ENCODE data around the gene COBL.

DNA sequence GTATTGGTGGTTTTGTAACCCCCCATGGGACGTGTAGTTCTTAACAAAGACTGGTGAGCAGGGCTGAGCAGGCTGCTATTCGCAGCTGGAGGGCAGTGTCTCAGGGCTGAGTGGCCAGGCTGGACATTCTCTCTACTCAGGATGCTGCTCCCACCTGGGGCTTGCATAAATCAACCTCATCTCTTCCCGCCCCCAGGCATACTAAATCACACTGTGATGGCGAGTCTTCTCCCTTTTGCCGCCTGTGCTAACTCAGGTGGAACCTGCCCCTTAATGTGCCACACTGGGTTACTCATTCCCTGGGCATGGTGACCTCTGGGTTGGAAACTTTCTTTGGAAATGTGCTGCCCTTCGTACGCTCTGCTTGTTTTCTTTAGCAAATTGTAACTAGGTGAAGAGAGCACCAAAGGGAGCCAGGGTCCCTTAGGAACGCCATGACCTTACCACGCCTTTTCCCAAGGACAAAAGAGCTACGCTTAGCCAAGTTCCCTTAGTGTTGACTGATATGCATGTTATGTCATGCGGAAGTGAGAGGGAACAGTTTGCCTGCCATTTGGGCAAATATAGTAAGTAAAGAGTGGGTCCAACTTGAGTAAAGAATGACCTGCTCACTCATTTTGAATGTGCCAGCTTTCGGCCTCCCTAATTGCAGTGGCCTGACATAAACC is 40.4 kb upstream of the COBL start:
- TF ChIP-seq, protein P1, sequence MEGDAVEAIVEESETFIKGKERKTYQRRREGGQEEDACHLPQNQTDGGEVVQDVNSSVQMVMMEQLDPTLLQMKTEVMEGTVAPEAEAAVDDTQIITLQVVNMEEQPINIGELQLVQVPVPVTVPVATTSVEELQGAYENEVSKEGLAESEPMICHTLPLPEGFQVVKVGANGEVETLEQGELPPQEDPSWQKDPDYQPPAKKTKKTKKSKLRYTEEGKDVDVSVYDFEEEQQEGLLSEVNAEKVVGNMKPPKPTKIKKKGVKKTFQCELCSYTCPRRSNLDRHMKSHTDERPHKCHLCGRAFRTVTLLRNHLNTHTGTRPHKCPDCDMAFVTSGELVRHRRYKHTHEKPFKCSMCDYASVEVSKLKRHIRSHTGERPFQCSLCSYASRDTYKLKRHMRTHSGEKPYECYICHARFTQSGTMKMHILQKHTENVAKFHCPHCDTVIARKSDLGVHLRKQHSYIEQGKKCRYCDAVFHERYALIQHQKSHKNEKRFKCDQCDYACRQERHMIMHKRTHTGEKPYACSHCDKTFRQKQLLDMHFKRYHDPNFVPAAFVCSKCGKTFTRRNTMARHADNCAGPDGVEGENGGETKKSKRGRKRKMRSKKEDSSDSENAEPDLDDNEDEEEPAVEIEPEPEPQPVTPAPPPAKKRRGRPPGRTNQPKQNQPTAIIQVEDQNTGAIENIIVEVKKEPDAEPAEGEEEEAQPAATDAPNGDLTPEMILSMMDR (IDR thresholded peaks at IDR 0.05) = no peak
- TF ChIP-seq POLR2A (IDR thresholded peaks at IDR 0.05) = no peak

All from uterus (tissue), 2 donors.